NCI-H82 treated with DMSO at 0.1 percent for 48 hours (cell line): ENCODE data around the gene RNF111.
"Not testable (repeated sequence)": the region's sequence is repeated elsewhere in the genome, so short reads cannot be mapped to it uniquely, and the experiment has no call there.

Experiments
- DNase-seq: peaks from one replicate; lab custom pipeline; 2025; ENCODE audit not compliant: unreplicated experiment; lab: John Stamatoyannopoulos, UW

Gene RNF111

GRCh38 chr15:58999694-59000093 is 12.2 kb downstream of the RNF111 start:
- no peak for DNase-seq

GRCh38 chr15:59000251-59000650 is 12.8 kb downstream of the RNF111 start:
- not testable (repeated sequence) for DNase-seq

- no peak for DNase-seq
Measured at GRCh38 chr15:59001946-59002345, 14.5 kb downstream of the RNF111 start.

DNA sequence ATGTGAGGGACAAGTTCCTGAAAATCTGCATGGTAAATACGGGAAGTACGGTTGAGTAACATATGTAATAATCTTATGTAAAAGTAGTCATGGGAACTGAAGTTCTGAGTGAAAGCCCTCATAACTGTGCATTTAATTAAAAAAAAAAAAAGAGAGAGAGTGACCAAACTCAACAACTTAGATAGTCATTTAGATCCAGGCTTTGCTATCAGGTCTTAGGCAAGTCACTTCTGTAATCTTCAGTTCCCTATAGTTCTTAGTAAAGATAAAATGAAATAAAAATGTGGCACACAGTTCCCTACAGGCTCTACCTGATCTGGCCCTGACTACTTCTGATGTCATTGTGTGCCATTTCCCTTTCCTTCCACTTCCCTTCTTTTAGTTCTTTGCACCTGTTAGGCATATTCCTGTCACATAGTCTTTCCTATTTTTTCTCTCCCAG is 15.0 kb downstream of the RNF111 start:
- DNase-seq, result no peak

DNA sequence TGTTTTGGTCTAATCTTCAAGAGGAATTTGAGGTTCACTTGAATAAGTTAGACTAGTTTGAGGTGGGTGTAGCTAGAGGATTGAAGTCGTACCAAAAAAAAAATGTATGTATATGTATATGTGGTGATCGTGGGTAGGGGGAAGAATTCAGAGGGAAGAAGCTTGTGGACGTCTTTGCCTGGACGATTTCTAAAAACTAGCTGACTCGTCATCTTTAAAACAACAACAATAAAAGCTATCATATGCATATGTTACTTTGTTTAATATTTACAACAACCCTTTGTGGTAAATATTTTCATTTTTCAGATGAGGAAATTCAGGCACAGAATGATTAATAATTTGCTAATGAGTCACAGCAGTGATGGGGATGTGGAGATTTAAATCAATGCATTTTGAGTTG is 18.1 kb downstream of the RNF111 start:
- DNase-seq, result no peak

DNA sequence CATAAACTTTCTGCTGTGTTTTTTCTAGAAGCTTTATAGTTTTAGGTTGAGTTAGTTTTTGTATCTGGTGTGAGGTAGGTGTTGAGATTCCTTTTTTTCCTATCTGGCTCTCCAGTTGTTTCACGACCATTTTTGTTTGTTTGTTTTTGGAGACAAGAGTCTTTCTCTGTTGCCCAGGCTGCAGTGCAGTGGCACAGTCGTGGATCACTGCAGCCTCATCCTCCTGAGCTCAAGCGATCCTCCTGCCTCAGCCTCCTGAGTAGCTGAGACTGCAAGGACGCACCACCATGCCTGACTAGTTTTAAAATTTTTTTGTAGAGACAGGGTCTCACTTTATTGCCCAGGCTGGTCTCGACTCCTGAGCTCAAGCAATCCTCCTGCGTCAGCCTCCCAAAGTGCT is 20.6 kb downstream of the RNF111 start:
- DNase-seq, result no peak

- no peak for DNase-seq
Measured at GRCh38 chr15:59011262-59011952, 23.9 kb downstream of the RNF111 start.

DNA sequence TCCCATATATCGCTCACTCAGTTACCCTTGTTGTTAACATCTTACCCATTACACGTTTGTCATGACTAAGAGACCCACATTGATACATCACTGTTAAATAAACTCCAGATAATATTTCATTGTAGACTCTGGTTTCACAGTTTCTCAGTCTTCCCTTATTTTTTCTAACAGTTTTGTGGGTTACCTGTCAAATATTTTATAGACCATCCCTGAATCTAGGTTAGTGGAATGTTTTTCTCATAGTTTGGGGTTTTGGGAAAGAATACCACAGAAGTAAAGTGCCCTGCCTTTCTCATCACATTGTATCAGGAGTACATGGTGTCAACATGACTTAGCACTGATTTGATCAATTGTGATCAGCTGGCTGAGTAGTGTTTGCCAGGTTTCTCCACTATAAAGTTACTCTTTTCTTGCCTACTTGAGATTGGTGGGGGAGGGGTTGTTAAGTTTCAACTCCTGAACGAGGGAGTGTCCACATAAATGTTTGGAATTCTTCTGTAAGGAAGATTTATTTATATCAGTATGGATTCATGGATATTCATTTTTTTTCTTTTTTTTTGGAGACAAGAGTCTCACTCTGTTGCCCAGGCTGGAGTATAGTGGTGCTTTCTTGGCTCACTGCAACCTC is 25.9 kb downstream of the RNF111 start:
- no peak for DNase-seq

DNA sequence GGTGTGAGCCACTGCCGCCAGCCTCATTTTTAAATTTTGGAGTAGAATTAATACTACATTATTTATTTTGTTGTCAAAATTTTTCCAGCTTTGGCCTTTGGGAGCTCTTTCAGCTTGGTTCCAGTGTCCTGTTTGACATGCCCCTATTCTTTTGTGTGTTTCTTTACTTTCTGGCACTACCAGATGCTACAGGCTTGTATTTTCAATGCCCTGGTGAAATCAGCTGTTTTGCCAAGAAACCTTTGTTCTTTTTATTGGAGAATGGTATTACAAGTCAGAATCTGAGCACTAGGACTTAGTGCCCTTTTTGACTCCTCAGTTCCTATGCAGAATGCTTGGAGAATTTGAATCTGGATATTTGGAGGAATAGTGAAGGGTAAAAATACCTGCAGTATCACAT is 26.6 kb downstream of the RNF111 start:
- no peak for DNase-seq

DNA sequence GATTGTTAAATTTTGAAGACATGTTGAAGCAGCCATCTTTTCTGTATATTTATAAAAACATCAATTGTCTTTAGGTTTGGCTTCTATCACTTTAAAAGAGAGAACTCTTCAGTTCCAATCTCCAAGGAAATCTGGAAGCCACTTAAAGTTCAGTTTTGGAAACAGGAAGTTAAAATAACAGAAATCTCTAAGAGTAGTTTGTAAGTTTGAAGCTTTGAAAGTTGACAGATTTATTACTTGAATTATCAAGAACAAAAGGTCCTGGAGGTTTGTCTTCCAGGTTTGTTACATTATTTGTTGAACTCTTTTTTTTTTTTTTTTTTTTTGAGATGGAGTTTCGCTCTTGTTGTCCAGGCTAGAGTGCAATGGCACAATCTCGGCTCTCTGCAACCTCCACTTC is 30.0 kb downstream of the RNF111 start:
- DNase-seq, result no peak

GRCh38 chr15:59018833-59019232 is 31.4 kb downstream of the RNF111 start:
- DNase-seq, result no peak

DNA sequence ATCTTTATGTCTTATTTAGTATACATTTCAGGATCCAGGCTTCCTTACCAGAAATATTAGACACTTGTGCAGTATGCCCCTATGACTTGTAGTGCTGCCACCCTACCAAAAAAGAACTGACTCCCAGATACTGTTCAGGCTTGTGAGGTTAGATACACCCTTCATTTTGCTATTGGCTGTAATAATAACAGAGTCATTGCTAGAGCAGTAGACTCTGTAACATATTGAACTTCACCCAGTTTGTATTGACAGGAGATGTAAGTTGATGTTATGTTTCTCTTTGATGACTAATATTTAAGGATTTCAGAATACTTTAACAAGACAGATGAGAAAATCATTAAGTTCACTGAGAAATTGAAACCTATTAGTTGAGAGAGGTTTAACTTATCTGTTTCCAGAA is 32.9 kb downstream of the RNF111 start:
- no peak for DNase-seq

DNA sequence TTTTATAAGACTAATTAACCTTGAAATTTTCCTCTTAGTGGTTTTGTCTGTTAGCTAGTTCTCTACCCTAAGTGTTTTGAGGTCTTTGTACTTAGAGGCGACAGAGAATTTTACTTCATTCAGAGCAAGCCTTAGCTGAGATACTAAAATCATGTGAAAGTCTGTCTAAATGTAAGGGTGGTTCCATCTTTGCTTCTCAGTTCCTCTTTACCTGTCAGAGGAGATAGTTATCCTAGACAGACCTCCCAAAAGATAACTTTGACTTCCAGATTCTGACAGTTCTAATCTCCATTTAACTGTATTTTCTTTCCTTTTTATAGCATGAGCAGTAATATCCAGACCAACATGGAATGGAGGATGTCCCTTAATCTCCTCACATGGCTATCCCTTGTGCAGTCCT is 34.7 kb downstream of the RNF111 start:
- no peak for DNase-seq

GRCh38 chr15:59026207-59026606 is 38.7 kb downstream of the RNF111 start:
- no peak for DNase-seq

- no peak for DNase-seq
Measured at GRCh38 chr15:59028387-59028955, 41.0 kb downstream of the RNF111 start.

- no peak for DNase-seq
Measured at GRCh38 chr15:59029554-59029953, 42.1 kb downstream of the RNF111 start.

DNA sequence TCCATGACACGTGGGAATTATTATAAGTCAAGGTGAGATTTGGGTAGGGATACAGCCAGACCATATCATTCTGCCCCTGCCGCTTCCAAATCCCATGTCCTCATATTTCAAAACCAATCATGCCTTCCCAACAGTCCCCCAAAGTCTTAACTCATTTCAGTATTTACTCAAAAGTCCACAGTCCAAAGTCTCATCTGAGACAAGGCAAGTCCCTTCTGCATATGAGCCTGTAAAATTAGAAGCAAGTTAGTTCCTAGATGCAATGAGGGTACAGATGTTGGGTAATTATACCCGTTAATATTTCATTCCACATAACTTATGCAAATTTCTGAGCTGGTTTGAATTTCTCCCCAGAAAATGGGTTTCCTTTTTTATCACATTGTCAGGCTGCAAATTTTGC is 47.7 kb downstream of the RNF111 start:
- no peak for DNase-seq

DNA sequence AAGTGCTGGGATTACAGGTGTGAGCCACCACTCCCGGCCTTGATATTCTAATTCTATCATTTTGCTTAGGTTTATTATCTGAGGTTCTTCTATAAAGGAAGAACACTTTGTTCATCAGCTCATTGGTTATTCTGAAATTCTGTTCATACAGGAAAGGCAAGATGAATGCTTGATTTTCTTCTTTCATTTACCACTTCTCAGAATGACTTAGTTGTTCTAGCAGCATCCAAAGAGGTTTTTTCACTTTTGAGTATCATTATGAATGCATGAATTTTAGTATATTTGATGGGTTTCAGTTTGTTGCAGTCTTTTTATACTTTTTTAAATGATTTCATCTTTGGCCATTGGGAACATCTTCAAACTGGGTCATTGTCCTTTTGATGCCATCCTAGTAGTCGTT is 51.8 kb downstream of the RNF111 start:
- DNase-seq, result no peak

GRCh38 chr15:59042041-59042440 is 54.6 kb downstream of the RNF111 start:
- DNase-seq, result no peak

GRCh38 chr15:59048897-59049296 is 61.4 kb downstream of the RNF111 start:
- no peak for DNase-seq

- DNase-seq, result no peak
Measured at GRCh38 chr15:59051873-59052861, 64.7 kb downstream of the RNF111 start.
